GM21381 (cell line): Measurements from ENCODE around the gene SYNRG.

Experiments
- ATAC-seq: cut with Tn5 transposase; IDR thresholded peaks from one replicate; pipeline ENCODE4 v1.9.1; 2021; ENCODE audit warnings: mild to moderate bottlenecking, moderate library complexity; ENCODE audit not compliant: unreplicated experiment

The SYNRG gene

DNA sequence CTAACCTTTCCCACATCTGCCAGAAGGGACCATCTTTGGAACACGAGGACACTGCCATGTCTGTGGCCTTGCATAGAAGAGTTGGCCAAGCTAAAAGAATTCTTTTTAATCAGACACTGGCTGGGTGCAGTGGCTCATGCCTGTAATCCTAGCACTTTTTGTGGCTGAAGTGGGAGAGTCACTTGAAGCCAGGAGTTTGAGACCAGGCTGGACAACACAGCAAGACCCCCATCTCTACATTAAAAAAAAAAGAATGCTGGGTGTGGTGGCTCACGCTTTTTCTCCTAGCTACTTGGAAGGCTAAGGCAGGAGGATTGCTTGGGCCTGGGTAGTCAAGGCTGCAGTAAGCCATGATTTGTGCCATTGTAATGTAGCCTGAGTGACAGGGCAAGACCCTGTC is 128.8 kb downstream of the SYNRG start:
- no peak for ATAC-seq

DNA sequence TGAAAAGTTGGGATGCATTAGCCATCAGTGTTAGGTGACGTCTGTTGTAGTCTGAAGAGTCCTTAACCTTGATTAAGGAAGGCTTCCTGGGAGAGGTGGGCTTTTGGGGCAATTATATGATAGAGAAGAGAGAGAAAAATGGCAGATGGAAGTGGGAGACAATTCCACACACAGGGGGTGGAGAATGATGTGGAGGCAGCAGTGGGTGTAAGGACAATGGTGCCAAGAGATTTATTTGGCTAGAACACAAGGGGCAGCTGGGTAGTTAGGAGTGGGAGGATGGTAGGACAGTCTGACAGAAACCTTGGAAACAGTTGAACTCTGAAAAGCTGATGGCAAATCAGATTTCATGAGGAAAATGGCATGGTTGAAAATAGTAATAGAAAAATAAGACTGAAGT is 130.2 kb downstream of the SYNRG start:
- ATAC-seq: no peak

DNA sequence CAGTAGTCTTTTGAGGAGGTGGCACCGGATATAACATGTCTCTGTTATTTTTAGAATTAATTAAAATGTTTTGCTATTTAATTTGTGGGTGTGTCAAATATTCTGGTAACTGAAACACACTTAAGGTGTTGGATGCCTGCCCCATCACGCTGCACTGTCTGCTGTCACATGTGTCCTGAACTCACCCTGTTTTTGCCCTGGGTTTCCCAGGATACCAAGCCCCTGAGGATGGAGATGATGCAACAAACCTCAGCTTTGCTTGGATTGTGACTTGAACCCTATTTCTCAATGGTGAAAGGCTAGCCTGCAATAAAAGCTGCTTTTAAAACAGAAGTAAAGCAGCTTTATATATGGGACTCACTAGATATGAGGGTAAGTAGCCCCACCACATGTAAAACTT is 131.0 kb downstream of the SYNRG start:
- ATAC-seq: no peak

DNA sequence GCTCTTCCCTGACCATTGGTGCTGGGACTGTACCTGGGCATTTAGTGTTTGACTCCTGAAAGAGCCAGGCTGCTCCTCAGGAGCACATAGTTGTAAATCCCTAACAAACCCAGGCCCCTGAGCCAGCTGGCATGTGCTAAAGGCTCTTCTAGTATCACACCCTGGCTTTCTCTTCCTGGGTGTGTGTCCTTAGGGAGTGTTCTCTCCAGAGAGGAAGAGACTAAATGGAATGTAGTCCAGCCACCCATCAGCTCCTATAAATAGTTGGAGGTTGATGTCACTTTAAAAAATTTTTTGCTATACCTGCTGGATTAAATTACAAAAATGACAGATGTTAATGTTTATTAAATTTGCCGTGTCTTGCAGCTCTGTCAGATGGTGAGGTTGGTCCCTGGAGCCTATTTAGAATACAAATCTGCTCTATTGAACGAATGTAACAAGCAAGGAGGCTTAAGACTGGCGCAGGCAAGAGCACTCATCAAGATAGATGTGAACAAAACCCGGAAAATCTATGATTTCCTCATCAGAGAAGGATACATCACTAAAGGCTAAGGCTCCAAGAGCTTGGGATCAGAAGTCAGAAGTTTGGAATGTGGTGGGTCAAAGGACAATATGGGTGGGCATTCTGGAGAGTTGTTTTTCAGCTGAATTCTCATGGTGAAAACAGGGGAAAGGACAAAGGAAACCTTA is 132.6 kb downstream of the SYNRG start:
- ATAC-seq: no peak

DNA sequence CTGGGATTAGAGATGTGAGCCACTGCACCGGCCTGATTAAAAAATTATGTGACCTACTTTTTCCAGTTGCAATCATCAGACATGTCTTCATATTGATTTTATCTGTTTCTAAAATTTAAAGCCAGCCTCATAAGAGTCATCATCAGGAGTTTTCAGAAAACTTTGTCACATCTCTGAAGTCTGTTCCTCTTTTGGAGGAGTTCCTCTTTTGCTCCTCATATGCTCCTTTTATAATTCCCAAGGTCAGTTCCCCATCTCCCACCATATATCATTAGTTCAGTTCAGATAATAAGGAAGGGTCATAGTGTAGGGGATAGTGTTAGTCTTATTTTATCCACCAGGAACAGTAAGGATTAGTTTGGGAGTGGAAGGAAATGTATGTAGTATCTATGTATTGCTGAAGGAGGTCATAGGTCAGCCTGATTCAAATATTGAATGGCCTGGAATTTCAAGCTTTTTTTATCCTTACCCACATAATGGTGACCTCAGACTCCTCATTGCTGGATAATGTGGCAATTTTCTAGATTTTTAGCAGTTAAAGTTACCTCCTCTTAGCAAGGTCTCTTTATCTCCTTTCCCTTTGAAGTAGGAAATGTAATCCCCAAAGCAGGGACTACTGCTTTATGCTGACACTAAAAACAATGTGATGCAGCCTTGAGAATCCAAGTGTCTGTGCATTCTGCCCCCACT is 133.3 kb downstream of the SYNRG start:
- no peak for ATAC-seq

DNA sequence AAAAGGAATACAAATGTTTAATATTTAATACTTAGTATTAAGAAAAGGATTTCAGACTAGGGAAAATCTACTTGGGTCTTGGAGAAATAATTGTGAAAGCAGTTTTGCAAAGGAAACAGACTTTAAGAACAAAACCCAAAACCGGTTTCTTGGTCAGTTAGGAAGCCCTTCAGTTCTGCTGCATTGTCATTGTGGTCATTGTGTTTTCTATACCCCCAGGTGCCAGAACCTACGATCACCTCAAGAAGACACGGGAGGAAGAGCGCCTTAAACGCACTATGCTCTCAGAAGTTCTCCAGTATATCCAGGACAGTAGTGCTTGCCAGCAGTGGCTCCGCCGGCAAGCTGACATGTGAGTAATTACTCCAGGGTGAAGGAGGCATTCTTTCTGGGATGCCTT is 139.0 kb downstream of the SYNRG start:
- no peak for ATAC-seq

DNA sequence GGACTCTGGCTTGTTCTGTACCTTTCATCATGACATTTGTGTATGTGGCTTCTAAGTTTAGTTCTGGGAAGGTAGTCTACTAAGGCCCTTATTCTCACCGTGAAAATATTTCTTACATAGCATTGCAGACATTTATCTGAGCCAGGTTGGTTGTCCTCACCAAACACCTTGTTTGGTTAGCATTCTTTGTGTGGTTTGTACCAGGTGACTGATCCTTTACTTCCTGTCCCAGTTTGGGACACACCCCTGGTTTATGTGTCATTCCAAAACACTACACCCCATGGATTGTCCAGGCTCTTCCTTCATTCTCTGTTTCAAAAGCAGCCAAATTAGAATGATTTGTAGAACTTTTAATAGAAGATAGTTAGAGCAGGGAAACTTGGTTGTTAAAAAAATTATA is 142.7 kb downstream of the SYNRG start:
- no peak for ATAC-seq

DNA sequence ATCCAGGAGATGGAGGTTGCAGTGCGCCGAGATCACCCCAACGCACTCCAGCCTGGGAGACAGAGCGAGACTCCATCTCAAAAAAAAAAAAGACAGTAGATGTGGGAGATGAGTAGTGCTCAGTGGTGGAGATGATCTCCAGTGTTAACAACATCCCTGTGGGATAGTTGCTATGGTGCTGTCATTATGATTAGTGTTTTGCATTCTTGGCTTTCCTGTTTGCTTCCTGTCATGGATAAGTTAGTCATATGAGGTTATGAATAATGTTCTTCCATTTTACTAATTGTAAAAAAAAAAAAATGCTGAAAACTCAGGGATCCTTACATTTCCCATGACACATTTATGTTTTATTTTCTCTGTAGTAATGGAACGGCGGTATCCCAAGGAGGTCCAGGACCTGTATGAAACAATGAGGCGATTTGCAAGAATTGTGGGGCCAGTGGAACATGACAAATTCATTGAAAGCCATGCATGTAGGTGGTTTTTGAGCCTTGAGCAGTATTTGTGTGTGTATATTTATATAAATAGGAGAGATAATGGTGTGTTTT is 144.1 kb downstream of the SYNRG start:
- no peak for ATAC-seq
